ENCODE results near the gene CDON. TPM values are rescaled to one million over a fixed set of nuclear protein-coding genes. Genes with fewer than 3 reads are reported as not detected.

Gene CDON
- total RNA-seq, 6 experiments from 2014 or later, result 1.3 to 2.0 (median 1.9) TPM

DNA sequence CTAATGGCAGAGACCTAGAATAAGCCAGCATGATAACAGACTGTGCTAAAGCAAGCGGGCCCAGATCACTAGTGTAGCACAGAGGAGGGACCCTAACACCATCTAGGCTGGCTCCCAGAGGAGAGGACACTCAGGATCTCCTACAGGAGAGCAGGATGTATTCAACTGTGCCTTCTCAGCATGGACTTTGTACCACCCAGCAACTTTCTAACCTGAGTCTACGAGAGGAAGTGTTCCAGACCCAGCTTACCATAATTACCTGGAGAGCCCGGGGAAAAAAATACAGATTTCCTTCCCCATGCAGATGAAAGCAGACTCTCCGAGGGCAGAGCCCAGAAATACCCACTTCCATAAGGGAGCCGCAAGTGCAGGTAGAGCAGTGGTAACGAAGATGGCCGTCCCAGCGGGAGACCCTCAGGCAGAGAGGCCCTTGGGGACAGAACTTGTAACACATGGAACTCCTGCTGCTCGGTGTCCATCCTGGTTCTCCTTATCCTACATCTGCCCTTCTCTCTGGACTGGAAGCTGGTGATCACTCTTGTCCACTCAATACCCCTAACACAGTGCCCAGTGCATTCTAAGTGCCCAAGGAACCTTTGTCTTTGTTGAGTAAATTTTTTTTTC lies 138.2 kb downstream of the CDON start:
- TF ChIP-seq, protein P1, sequence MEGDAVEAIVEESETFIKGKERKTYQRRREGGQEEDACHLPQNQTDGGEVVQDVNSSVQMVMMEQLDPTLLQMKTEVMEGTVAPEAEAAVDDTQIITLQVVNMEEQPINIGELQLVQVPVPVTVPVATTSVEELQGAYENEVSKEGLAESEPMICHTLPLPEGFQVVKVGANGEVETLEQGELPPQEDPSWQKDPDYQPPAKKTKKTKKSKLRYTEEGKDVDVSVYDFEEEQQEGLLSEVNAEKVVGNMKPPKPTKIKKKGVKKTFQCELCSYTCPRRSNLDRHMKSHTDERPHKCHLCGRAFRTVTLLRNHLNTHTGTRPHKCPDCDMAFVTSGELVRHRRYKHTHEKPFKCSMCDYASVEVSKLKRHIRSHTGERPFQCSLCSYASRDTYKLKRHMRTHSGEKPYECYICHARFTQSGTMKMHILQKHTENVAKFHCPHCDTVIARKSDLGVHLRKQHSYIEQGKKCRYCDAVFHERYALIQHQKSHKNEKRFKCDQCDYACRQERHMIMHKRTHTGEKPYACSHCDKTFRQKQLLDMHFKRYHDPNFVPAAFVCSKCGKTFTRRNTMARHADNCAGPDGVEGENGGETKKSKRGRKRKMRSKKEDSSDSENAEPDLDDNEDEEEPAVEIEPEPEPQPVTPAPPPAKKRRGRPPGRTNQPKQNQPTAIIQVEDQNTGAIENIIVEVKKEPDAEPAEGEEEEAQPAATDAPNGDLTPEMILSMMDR (IDR thresholded peaks at IDR 0.05), result no peak
- Mint-ChIP-seq H3K9me3 (no peaks in the 10 kb centered on the region), H3K4me3 (no peak overlapping the region), H3K27ac (no peak overlapping the region), H3K4me1 (ENCODE audit: low read depth) (no peaks in the 10 kb centered on the region), H3K36me3 (ENCODE audit: low read depth) (no peaks in the 10 kb centered on the region), H3K27me3 (ENCODE audit: insufficient read depth) (peaks cover 38% of the 10 kb centered on the region)
- no peak for DNase-seq

DNA sequence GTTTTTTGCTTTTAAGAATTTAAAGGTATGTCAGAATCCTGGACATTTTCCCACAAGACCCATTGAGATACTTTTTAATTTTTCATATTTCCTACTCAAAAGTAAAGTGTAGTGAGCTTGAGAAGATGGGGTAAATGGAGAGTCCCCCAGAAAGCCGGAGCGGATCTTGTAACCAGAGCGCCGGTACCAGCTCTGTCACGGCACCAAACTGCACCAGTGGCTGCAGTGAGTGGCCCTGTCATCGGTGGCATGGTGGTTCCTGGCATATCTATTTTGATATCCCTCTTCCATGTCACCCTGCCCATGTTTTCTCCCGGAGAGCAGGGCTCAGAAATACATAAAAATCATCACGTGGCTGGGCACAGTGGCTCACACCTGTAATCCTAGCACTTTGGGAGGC lies 139.0 kb downstream of the CDON start:
- Mint-ChIP-seq H3K4me3 (no peak overlapping the region), H3K36me3 (ENCODE audit: low read depth) (no peaks in the 10 kb centered on the region), H3K4me1 (ENCODE audit: low read depth) (no peaks in the 10 kb centered on the region), H3K9me3 (no peaks in the 10 kb centered on the region), H3K27me3 (ENCODE audit: insufficient read depth) (peaks cover 40% of the 10 kb centered on the region), H3K27ac (no peak overlapping the region)
- no peak for DNase-seq
- TF ChIP-seq, protein P1 (IDR thresholded peaks at IDR 0.05), result no peak

DNA sequence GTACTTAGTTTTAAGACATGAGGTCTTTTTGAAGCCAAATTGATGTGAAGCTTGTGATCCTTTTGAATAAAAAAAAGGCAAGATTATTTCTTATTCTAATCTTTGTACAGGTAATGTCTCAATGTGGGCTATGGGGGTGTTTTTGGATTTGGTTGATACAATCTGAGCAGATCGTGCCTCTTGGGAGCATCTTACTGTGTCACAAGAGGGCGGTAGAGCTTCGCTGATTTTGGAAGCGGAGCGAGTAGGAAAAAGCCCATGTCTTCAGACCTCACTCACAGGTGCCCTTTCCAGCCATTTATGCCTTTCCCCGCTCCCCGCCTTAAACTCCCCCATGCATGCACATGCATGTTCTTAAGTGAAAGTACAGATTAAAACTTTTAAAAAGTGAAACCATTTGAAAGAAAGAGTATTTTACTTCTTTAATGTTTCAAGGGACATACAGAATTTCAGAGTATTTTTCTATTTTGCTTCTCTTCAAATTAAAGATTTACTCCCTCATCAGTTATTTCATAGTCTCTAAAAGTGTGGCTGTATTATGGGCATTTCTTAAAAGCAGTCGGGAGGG lies 139.6 kb downstream of the CDON start:
- peak; percentile 44 for DNase-seq
- H3K4me1 Mint-ChIP-seq (ENCODE audit: low read depth), result no peaks in the 10 kb centered on the region
- no peak overlapping the region for H3K4me3 Mint-ChIP-seq
- peaks cover 46% of the 10 kb centered on the region for H3K27me3 Mint-ChIP-seq (ENCODE audit: insufficient read depth)
- no peaks in the 10 kb centered on the region for H3K36me3 Mint-ChIP-seq (ENCODE audit: low read depth)
- TF ChIP-seq, protein P1 (IDR thresholded peaks at IDR 0.05), result peak; percentile 84
- H3K27ac Mint-ChIP-seq, result no peak overlapping the region
- H3K9me3 Mint-ChIP-seq, result no peaks in the 10 kb centered on the region

DNA sequence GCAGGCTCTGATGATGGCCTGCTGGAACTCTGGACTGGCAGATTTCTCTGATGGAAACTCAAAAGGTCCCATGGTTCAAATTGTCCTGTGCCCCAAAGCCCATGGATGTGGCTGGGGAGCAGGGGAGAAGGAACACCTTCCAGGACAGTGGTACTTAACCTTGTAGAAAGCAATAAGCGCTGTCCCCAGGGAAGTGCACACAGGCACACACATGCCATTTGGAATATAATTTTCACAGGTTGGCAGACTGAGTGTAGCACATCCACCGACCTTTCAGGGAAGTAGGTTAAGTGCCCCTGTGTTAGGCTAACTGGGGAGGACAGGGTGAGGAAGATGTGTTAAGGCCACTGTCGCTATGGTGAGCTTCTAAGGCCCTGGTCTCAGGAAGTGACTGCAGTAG lies 140.5 kb downstream of the CDON start:
- DNase-seq, result no peak
- Mint-ChIP-seq H3K27me3 (ENCODE audit: insufficient read depth) (peaks cover 49% of the 10 kb centered on the region), H3K27ac (no peak overlapping the region), H3K9me3 (no peaks in the 10 kb centered on the region), H3K4me1 (ENCODE audit: low read depth) (no peaks in the 10 kb centered on the region), H3K36me3 (ENCODE audit: low read depth) (no peaks in the 10 kb centered on the region), H3K4me3 (no peak overlapping the region)
- TF ChIP-seq, protein P1 (IDR thresholded peaks at IDR 0.05), result no peak

DNA sequence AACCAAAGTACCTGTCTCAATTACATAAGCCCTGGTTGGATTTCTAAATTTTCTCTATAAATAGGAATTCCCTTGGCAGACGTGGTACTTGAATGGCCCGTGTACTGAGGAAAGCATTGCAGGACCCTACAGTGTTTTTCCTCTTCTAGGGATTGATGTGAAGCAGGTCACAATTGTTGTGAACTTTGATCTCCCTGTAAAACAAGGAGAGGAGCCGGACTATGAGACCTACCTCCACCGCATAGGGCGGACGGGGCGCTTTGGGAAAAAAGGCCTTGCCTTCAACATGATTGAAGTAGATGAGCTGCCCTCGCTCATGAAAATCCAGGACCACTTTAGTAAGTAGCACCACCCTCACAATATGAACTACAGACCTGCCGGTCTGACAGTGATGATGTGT lies 141.6 kb downstream of the CDON start:
- H3K4me1 Mint-ChIP-seq (ENCODE audit: low read depth), result no peaks in the 10 kb centered on the region
- DNase-seq, result no peak
- H3K27me3 Mint-ChIP-seq (ENCODE audit: insufficient read depth), result peaks cover 49% of the 10 kb centered on the region
- no peaks in the 10 kb centered on the region for H3K36me3 Mint-ChIP-seq (ENCODE audit: low read depth)
- no peak overlapping the region for H3K27ac Mint-ChIP-seq
- H3K9me3 Mint-ChIP-seq, result no peaks in the 10 kb centered on the region
- H3K4me3 Mint-ChIP-seq, result no peak overlapping the region
- TF ChIP-seq, protein P1 (IDR thresholded peaks at IDR 0.05), result no peak

All from HFFc6 (cell line).